WERI-Rb-1 (cell line): Measurements from ENCODE around the gene C10orf67.
"Not testable (repeated sequence)": the region's sequence is repeated elsewhere in the genome, so short reads cannot be mapped to it uniquely, and the experiment has no call there.

Source experiments
- DNase-seq: peaks from one replicate; pipeline ENCODE4 v3.0.0-alpha.2; 2020
- H3K27ac ChIP-seq: fragments of 250-450 bp; sonication (Bioruptor Pico); 2 replicates; pipeline ENCODE4 v1.5.1; 2020; ENCODE audit warnings: mild to moderate bottlenecking, moderate library complexity
- H3K27me3 ChIP-seq: fragments of 250-450 bp; sonication (Bioruptor Pico); 2 replicates; pipeline ENCODE4 v1.5.1; 2021; ENCODE audit warnings: mild to moderate bottlenecking, low read depth, moderate library complexity; ENCODE audit not compliant: insufficient read depth, severe bottlenecking
- H3K36me3 ChIP-seq: fragments of 250-450 bp; sonication (Bioruptor Pico); 2 replicates; pipeline ENCODE4 v1.5.1; 2020; ENCODE audit warnings: mild to moderate bottlenecking, moderate library complexity
- H3K4me3 ChIP-seq: 2 replicates; pipeline ENCODE4 v1.5.1; 2011; ENCODE audit warnings: low read depth, mild to moderate bottlenecking, control low read depth, low read length
- H3K9me3 ChIP-seq: fragments of 250-450 bp; sonication (Bioruptor Pico); 2 replicates; pipeline ENCODE4 v1.5.1; 2021; ENCODE audit warnings: mild to moderate bottlenecking, moderate library complexity; ENCODE audit not compliant: severe bottlenecking
- CTCF ChIP-seq: IDR thresholded peaks from 2 replicates; pipeline ENCODE4 v1.5.1; 2011; ENCODE audit warnings: low read depth, mild to moderate bottlenecking, control low read depth, inconsistent platforms, low read length

C10orf67 gene

GRCh38 chr10:23358357-23358756 lies 13.8 kb upstream of the C10orf67 start:
- Histone ChIP-seq H3K27ac (no peak overlapping the region), H3K36me3 (no peaks in the 10 kb centered on the region), H3K27me3 (no peaks in the 10 kb centered on the region), H3K9me3 (no peaks in the 10 kb centered on the region), H3K4me3 (no peak overlapping the region)
- peak; percentile 11; the same call in 1 of the 2 replicates for TF ChIP-seq CTCF
- no peak for DNase-seq

GRCh38 chr10:23354630-23355279 lies 10.2 kb upstream of the C10orf67 start:
- H3K4me3 ChIP-seq = no peak overlapping the region
- H3K9me3 ChIP-seq = no peaks in the 10 kb centered on the region
- H3K27ac ChIP-seq = no peak overlapping the region
- no peaks in the 10 kb centered on the region for H3K27me3 ChIP-seq
- no peak for DNase-seq
- no peaks in the 10 kb centered on the region for H3K36me3 ChIP-seq
- no peak for TF ChIP-seq CTCF

GRCh38 chr10:23351926-23352519 lies 7.4 kb upstream of the C10orf67 start:
- DNase-seq = no peak
- no peak for TF ChIP-seq CTCF
- Histone ChIP-seq H3K27me3 (no peaks in the 10 kb centered on the region), H3K36me3 (no peaks in the 10 kb centered on the region), H3K4me3 (no peak overlapping the region), H3K27ac (no peak overlapping the region), H3K9me3 (no peaks in the 10 kb centered on the region)

GRCh38 chr10:23350706-23351105 lies 6.1 kb upstream of the C10orf67 start:
- not testable (repeated sequence) for H3K27ac ChIP-seq, DNase-seq, H3K27me3 ChIP-seq, H3K9me3 ChIP-seq, H3K36me3 ChIP-seq, H3K4me3 ChIP-seq

GRCh38 chr10:23345861-23346260 lies 1.3 kb upstream of the C10orf67 start:
- no peak for DNase-seq
- Histone ChIP-seq H3K27ac (no peak overlapping the region), H3K27me3 (no peaks in the 10 kb centered on the region), H3K4me3 (no peak overlapping the region), H3K9me3 (no peaks in the 10 kb centered on the region), H3K36me3 (no peaks in the 10 kb centered on the region)
- TF ChIP-seq CTCF = no peak

GRCh38 chr10:23343591-23344240 lies 881 bp downstream of the C10orf67 start:
- Histone ChIP-seq H3K4me3 (peak overlapping the region; percentile 26), H3K27ac (no peak overlapping the region)

More at GRCh38 chr10:23343591-23344240, 881 bp downstream of the C10orf67 start:
- H3K9me3 ChIP-seq = no peaks in the 10 kb centered on the region
- no peaks in the 10 kb centered on the region for H3K27me3 ChIP-seq
- peak; percentile 65 for DNase-seq
- no peaks in the 10 kb centered on the region for H3K36me3 ChIP-seq
- no peak for TF ChIP-seq CTCF
